GM18868 (cell line): ENCODE data around the gene IL17RE.
A peak's percentile ranks its signal among the peaks of the same experiment; 100 is the strongest.
"Not testable (repeated sequence)": the region's sequence is repeated elsewhere in the genome, so short reads cannot be mapped to it uniquely, and the experiment has no call there.

Source experiments
- ATAC-seq: cut with Tn5 transposase; IDR thresholded peaks from one replicate; pipeline ENCODE4 v1.9.1; 2021; ENCODE audit warnings: mild to moderate bottlenecking, moderate library complexity; ENCODE audit not compliant: unreplicated experiment

IL17RE gene

DNA sequence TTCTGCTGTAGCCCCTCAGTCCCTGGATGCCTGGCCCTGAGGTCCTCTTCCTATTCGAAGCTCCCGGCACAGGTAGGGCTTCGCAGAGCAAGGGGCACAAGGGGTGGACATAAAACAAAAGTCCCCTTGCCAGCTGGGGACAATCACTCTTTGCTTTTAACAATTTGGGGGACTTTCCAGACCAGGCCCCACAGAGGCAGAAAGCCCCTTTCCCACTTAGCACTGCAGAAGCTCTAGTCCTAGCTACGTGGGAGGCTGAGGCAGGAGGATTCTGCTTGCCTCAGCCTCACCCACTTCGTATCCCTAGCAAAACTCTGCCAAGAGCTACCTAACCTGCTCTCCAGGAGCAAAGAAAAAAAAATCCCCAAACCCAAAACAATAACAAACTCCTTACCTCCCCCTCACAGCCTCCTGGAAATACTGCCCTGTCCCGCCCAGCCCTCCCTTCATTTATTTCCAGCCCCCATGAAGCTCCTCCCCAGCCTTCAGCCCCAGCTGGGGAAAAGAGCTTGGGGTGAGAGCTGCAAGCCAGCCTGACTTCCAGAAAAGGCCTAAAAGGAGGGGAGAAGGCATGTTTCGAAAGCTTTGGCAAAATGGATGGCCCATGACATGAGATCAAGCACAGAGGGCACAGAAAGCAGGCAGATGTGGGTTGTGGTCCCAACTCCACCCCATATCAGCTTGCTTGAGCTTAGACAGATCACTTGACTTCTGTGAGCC lies 22.7 kb upstream of the IL17RE start, which contains the start of gene CIDEC:
CIDEC (minus strand) TSS at position 424 of the 720 bp plus-strand sequence. CDS start 1,767 bp downstream, outside the sequence.
- ATAC-seq: peak; percentile 66

DNA sequence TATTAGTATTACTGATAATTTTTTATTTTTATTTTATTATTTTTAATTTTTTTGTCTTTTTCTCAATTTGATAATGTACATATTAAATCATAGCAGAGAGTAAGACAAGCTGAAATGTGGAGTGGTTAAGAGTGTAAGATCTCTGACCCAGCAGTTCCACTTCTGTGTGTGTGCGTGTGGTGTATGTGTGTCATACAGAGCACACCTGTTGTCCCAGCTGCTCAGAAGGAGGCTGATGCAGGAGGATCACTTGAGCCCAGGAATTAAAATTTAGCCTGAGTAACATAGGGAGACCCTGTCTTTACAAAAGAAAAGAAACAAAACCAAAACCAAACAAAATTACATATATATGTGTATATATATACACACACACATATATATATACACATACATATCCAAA lies 21.2 kb upstream of the IL17RE start:
- ATAC-seq: no peak

DNA sequence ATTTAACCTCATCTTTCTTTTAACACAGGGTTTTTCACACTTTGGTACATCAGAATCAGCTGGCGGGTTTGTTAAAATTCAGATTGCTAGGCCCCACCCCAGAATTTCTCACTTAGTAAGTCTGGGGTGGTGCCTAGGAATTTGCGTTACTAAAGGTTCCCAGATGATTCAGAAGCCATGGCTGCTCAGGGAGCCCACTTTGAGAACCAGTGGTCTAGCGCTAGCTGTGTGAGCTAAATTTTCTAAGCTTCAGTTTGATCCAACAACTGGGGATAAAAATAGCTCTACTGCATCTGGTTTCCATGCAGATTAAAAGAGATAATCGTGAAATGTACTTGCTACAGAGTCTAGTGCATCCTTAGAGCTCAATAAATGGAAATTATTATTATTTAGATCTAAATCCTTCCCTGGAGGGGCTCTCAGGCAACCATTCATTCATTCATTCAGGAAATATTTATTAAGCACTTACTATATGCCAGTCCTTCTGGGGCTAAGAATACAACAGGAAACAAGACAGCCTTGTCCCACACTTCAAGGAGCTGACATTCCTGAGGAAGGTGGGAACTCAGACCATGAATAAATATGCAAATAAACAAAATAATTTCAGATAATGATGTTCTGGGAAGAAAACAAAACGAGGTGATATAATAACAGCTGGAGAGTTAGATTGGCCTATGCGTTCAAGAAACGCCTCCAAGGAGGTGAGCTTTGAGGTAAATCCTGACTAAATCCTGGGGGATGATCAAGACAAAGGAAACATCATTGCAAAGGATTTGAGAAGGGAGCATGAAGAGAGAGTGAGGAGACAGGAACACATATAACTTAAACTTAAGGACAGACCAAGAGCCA lies 18.7 kb upstream of the IL17RE start:
- no peak for ATAC-seq

DNA sequence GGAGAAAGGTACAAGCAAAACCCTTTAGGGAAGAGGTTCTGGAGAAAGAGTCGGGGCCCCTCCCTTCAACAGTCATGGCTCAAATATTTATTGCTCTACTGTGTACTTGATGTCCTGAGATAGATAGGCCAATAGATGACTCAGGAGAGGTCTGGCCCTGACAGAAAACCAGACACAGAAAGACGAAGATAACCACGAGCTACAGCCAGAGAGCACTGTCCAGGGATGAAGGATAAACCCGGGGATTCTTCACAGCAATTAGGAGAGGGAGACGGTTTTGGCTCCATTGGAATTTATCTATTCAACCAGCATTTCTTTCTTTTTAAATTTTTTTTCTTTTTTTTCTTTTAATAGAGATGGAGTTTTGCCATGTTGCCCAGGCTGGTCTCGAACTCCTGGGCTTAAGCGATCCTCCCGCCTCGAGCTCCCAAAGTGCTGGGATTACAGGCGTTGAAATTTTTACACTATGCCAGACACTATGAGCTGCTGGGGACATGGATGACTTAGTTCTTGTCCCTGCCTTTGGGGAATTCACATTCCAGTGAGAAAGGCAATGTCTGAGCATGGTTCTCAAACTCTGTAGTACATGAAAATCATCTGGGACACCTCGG lies 18.0 kb upstream of the IL17RE start:
- no peak for ATAC-seq

DNA sequence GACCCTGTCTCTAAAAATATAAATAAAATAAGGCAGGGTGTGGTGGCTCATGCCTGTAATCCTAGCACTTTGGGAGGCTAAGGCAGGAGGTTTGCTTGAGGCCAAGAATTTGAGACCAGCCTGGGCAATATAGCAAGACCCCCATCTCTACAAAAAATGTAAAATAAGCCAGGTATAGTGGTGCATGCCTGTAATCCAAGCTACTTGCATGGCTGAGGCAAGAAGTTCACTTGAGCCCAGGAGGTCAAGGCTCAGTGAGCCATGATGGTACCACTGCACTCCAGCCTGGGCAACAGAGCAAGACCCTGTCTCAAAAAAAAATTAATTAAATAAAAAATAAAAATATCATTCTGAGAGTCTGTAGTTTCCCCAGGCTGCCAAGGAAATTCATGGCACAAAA lies 16.3 kb upstream of the IL17RE start:
- ATAC-seq: no peak

DNA sequence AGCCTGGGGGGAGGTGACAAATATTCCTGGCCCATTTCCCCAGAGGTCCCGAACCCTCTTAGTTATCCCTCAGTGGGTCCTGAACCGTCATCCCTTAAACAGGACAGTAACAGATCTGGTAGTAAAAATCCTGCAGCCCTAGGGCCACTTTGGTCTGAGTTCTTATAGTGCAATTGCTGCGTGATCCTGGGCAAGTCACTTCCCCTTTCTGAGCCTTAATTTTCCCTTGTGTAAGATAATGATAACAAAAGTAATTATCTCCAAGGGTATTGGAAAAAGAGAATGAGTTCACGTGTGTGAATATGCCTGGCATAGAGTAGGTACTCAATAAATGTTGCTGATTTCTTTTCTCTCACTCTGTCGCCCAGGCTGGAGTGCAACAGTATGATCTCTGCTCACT lies 15.2 kb upstream of the IL17RE start:
- no peak for ATAC-seq

DNA sequence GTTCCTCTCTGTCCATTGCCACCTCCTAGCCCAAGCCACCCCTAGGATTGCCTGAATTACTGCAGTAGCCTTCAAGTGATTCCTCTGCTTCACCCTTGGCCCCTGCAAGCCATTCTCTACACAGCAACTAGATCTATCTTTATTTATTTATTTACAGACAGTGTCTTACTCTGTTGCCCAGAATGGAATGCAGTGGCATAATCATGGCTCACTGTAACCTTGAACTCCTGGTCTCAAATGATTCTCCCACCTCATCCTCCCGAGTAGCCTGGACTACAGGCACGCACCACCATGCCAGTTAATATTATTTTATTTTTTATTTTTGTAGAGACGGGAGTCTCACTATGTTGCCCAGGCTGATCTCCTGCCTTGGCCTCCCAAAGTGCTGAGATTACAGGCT lies 14.1 kb upstream of the IL17RE start:
- ATAC-seq: no peak

DNA sequence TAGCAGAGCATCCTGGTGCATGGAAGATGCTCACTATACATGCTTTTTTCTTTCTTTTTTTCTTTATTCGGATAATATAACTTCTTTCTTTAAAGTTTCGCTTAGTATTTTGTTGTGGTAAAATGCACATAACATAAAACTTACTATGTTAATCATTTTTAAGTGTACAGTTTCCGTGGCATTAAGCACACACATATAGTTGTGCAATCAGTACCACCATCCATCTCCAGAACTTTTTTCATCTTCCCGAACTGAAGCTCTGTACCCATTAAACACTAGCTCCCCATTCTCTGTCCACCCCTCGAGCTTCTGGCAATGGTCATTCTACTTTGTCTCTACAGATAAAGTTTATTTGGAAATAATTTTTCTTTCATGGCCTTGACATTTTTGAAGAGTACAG lies 13.2 kb upstream of the IL17RE start:
- ATAC-seq: no peak

DNA sequence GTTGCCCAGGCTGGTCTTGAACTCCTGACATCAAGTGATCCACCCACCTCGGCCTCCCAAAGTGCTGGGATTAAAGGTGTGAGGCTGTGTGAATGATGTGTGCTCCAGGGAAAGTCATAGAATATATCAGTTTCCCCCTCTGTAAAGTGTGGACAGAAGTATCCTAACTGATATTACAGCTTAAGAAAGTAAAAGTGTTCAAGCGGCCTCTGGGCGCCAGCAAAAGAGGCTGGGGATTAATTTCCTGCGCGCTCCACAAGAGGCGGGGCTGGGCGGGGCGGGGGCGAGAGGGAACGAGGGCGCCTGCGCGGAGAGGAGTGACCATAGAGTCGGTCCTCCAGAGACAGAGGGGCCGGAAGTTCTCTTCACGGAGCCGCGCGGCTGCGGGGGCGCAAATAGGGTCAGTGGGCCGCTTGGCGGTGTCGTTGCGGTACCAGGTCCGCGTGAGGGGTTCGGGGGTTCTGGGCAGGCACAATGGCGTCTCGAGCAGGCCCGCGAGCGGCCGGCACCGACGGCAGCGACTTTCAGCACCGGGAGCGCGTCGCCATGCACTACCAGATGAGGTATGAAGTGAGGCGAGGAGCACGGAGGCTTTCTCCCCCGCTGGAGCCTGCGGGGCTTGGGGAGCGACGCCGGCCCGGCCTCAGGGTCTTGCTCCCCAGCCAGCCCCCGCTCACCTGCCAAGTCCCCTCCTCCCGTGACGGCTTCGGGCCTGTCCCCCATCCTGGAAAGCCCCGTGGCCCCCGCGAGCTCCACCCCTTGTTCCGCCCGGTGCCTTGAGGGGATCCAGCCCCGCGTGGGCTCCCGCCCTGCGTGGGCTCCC lies 12.2 kb upstream of the IL17RE start, which contains the start of gene JAGN1:
JAGN1 (plus strand) TSS at position 362 of the 823 bp plus-strand sequence; CDS start at position 475, 113 bp downstream.
- ATAC-seq: peak; percentile 73

DNA sequence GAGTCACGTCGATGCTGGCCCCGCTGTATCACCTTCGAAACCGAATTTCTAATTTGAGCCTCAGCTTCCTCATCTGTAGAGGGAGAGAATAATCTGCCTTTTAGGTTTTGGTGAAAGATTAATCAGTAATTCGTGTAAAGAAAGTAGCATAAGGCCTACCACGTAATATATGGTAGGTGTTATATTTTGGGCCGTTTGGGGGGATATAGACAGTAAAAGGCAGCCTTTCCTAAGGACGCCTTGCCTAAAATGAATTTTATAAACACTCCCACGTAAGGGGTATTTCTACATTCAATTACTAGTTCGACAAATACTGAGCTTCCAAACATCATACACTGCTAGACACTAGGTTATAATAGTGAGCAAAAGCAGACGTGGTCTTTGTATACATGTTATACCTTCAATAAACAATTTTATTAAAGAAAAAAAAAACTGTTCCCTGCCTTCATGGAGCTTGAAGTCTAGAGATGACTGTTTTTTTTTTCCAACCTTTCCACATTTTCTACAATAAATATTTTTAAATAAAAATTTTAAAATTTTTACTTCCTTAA lies 11.5 kb upstream of the IL17RE start:
- no peak for ATAC-seq

DNA sequence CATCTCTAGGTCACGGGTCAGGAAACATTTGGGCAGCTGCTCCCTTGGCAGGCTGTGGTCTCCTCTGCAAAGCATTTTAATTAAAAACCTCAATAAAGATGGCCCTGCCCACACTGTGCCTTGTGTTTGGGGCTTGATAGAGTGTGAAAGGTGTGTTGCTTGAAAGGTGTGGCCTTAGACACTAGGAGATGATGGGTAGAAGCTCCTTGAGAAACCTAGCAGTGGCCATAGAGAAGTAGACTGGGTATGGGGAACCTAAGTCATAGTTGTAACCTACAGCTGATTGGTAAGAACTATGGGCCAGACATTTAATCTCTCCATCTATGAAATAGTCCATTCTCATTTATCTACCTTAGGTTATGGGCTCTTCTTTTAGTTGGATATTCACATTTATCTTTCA lies 8.9 kb upstream of the IL17RE start:
- ATAC-seq: no peak

DNA sequence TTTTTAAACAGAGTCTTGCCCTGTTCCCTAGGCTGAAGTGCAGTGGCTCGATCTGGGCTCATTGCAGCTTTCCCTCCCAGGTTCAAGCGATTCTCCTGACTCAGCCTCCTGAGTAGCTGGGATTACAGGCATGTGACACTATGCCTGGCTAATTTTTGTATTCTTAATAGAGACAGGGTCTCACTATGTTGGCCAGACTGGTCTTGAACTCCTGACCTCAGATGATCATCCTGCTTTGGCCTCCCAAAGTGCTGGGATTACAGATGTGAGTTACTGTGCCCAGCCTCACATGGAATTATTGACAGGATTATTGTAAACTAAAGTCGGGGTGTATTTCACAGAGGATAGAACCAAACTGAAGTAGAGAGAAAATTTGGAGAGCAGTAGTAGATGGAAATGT lies 6.9 kb upstream of the IL17RE start:
- not testable (repeated sequence) for ATAC-seq

DNA sequence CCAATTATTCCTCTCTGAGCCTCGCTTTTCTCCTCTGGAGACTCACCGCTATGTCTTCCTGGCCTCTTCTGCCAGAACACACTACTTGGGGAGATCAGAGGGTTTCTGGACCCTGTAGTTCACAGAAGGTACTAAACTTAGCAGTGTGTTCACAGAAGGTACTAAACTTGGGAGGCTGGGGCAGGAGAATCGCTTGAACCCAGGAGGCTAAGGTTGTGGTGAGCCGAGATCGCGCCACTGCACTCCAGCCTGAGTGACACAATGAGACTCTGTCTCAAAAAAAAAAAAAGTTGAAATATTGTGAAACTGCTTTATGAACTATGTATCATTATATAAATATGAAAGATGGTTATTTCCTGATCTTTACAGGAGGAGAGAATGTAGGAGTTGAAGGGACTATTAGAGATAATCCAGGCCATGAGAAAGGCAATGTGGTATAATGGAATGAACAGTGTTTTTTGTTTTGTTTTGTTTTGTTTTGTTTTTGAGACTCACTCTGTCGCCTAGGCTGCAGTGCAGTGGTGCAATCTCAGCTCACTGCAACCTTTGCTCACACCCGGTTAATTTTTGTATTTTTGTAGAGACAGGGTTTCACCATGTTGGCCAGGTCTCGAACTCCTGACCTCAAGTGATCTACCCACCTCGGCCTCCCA lies 5.8 kb upstream of the IL17RE start:
- not testable (repeated sequence) for ATAC-seq

DNA sequence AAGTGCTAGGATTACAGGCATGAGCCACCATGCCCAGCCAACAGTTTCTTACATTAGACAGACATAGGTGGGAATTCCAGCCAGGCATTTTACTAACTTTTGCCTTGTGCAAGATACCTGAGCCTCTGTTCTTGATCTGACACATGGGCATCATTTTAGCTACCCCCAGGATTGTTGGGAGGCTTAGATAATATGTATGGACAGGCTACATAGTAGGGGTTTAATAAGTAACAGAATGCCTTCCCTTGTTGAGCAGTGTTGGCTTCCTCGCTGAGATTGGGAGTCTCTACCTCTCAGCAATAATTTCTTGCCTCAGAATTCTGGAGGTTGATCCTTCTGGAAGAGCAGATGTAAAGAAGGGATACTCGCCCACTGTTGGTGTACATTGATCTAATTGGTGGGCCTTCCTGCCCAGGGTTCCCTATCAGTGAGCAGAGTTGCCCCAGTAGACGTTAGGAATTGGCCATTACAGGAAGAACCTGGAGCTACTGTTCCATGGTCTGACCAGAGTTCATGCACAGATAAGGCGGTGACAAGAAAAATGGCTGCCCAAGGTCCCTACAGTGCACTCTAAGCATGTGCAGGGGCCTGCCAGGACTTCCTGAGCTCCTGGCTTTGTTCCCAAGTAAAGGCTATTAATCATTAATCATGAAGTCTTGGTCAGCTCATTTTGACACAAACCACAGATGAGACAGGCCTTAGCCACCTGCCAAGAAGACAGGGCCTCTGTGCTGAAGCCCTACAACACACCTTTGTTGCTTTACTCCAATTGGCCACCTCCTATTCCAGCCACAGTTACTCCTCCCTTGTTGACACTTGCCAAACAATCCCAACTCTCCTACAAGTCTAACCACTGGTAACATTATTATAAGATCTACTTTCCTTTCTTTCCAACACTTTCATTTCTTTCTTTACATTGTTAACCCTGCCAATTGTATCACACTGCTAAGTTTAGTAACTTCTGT lies 5.0 kb upstream of the IL17RE start:
- no peak for ATAC-seq

DNA sequence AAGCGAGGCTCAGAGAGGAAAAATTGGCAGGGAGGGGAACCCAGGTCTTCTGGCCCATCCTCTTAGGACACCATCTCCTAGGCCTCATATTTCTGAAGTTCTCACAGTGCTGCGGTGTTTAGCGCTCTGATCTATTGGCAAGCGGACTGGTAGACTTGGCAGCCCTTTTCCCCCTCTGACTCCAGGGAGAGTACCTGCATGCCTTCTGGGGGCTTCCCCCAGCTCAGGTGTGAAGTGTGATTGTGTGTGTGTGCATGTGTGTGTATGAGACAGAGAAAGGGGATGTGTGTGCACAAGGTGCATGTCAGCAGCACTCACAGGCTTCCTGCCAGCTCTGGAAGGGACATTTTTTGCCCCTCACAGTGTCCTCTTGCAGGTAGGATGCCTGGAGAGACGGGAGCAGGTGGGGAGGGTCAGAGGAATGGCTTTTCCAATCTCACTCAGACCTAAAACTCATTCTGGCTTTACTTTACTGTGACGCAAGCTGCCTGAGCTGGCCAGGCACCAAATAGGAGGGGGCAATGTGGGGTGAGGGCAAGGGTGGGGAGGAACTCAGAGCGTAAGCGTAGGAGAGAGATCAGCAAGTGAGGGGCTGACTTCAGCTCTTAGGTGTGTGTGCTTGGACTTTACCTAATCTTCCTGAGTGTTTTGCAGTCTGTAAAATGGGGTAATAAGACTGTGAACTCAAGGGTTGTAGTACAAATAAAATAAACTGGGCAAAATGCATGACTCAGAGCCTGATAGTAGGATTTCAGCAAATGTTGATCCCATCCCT lies 4.0 kb upstream of the IL17RE start:
- ATAC-seq: no peak

DNA sequence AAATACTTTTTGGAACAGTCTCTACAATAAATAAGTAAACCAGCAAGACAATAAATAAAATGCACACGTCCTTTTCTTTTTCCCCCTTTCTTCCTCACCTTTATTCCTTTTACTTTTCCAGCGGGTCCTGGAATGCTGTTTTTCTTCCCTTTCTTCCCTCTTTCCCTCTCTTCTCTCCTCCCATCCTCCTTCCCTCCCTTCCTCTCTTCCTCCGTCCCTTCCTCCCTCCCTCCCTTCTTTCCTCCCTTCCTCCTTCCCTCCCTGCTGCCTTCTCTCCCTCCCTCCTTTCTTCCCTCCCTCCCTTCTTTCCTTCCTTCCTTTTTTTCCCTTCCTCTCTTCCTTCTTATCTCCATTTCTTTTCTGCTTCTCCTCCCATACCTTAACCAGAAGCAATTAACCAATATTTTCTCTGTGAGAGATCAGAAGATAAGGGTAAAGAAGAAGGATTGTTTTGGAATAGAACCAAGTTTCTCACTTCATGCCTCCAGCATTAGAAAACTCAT lies 3.3 kb upstream of the IL17RE start:
- ATAC-seq: no peak

DNA sequence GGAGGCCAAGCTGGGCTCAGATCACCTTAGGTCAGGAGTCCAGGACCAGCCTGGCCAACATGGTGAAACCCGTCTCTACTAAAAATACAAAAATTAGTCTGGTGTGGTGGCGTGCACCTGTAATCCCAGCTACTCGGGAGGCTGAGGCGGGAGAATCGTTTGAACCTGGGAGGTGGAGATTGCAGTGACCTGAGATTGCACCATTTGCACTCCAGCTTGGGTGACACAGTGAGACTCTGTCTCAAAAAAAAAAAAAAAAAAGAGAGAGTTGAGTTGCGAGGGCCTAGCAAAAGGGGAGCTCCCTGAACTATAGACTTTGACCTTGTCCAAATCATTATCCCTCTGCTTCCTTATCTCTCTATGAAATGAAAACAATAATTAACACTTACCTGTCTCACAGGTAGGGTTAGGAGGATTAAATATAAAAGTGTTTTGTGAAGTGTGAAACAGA lies 1.7 kb upstream of the IL17RE start:
- not testable (repeated sequence) for ATAC-seq

DNA sequence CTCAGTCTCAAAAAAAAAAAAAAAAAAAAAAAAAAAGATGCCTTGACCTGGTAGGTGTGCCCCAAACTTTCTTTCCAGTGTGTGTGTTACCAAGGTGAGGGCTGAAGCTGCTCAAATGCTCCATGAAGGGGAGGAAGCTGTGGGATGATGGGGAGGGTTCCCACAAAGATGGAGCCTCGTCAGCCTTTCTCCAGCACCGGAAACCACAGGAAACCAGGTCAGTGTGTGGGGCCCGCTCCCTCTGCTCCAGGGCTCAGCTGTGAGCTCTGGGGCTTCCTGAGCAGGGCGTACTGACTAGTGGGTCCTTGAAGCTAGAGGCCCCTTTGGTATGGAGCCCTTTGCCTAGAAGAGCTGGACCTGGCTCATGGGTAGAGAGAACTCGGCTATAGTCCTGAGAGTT lies 681 bp upstream of the IL17RE start:
- ATAC-seq: no peak
